C4-2B (cell line): ENCODE data around the gene RB1.

Source experiments
- CTCF ChIP-seq: fragments of 450-650 bp; conservative IDR thresholded peaks from 2 replicates; pipeline ENCODE4 v1.5.1; 2017; ENCODE audit warnings: mild to moderate bottlenecking
- ZFX ChIP-seq: fragments of 450-650 bp; IDR thresholded peaks from 2 replicates; pipeline ENCODE4 v1.6.1; 2017

GRCh38 chr13:48494874-48495273 lies 191.3 kb downstream of the RB1 start:
- TF ChIP-seq CTCF (no peak), ZFX (no peak)
